HG03139 (cell line): ENCODE data around the gene MSRB1.
"Not testable (repeated sequence)": the region's sequence is repeated elsewhere in the genome, so short reads cannot be mapped to it uniquely, and the experiment has no call there.

ENCODE experiments used
- ATAC-seq: cut with Tn5 transposase; IDR thresholded peaks from one replicate; pipeline ENCODE4 v1.9.1; 2021; ENCODE audit not compliant: unreplicated experiment

The MSRB1 gene

DNA sequence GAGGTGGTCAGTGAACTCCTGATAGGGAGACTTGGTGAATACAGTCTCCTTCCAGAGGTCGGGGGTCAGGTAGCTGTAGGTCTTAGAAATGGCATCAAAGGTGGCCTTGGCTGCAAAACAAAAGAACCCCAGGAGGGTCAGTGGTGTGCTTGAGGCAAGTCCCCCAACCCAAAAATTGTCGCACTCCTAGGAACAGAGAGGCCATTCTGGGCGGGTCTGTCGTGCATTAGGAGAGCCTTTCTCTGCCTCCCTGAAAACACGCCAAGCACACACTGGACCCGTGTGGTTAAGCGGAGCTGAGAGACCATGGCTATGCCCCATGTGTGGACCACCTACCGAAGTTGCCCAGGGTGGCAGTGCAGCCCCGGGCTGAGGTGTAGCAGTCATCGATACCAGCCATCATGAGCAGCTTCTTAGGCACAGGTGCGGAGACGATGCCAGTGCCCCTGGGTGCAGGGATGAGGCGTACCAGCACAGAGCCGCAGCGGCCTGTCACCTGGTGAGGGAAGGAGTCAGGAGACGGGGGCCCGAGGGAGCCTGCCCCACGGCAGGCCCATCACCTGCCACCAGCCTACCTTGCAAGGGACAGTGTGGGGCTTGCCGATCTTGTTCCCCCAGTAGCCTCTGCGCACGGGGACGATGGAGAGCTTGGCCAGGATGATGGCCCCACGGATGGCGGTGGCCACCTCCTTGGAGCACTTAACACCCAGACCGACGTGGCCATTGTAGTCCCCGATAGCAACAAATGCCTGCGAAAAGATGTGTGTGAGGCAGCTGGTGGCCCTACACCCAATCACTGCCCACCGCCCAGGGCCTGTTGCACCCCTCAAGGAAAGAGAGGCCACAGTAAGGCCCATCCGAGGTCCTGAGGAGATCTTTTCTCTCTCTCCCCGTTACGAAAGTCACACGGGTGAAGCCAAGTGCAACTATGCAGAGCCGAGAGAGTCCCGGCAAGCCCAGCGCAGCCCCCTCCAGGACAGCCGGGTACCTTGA, 19.5 kb upstream of the MSRB1 start:
- not testable (repeated sequence) for ATAC-seq

DNA sequence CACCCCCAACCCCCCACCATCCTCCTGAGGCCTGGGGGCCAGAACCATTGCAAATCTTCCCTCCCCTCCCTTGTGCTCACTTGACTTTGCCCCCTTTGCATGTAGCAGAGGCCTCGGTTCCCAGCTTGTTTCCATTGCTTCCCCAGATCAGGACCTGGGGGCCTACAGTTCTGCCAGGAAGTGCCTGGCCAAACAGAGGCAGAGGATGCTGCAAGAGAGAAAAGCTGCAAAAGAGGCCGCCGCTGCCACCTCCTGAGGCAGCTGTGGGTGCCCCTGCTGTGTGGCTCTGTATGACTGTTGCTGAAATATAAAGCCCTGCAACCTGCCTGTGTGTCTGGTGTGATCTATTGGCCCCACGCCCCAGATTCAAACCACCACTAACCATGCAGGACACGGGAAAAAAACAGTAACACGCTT, 18.7 kb upstream of the MSRB1 start:
- no peak for ATAC-seq

DNA sequence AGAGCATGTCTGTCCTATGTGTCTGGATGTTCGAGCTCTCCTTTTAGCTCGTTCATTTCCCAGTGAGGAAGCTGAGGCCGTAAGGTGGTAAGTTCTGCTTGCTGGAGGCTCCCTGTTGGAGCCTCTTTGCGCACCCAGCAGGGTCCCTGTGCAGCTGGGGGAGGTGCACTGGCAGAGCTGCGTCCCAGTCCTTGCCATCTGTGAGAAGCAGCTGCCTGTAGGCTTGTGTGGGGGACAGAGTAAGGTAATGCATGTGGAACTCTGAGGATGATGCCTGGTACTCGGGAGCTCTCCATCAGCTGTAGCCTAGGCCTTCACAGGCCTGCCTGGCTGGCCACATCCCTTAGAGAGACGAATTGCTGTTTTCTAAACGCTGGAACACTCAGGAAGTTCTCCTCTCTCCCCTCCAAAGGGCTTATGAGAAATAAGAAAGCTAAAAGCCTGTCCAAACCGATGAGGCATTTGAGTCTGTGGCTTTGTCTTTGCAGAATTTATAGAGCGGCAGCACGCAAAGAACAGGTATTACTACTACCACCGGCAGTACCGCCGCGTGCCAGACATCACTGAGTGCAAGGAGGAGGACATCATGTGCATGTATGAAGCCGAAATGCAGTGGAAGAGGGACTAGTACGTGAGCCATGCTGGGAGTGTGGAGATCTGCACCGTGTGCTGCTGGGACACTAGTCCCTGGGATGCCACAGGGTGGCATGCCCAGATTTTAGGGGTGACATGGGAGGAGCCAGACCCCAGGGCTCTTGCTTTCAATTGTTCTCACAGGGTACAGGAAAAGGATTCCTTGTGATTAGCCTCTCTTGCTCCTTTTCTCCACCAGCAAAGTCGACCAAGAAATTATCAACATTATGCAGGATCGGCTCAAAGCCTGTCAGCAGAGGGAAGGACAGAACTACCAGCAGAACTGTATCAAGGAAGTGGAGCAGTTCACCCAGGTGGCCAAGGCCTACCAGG, 17.9 kb upstream of the MSRB1 start:
- ATAC-seq, result no peak

DNA sequence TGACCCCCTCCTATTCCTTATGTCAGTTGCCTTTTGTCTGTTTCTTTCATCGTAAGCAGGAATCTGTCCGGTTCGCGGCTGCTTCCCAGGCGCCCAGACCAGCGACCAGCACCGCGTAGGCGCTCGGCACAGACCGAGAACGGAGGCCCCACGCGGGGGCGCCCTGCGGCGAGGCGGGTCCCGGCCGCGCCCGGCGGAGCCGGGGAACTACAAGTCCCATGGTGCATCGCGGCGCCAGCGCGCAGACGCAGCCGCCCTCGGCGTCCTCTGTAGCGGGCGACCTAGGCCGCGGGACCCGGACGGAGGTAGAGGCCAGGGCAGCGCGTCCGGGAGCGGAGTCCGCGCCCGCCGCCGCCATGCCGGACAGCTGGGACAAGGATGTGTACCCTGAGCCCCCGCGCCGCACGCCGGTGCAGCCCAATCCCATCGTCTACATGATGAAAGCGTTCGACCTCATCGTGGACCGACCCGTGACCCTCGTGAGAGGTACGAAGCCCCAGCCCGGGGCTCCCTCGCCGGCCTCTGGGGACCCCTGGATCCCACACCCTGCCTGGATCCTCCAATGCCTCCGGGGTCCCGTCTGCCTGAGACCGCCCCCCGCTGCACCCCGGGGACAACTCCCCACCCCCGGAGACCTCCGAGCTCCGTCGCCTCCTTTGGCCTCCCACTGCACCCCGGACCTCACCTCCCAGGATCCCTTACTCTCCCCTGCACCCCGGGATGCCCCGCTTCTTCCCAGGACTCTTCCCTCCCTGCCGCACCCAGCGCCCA, 16.5 kb upstream of the MSRB1 start, which contains the start of gene NDUFB10:
TSS of gene NDUFB10 (plus strand) at position 270 of the 771 bp plus-strand sequence. CDS start at position 357, 87 bp downstream.
- ATAC-seq, result peak; percentile 45

DNA sequence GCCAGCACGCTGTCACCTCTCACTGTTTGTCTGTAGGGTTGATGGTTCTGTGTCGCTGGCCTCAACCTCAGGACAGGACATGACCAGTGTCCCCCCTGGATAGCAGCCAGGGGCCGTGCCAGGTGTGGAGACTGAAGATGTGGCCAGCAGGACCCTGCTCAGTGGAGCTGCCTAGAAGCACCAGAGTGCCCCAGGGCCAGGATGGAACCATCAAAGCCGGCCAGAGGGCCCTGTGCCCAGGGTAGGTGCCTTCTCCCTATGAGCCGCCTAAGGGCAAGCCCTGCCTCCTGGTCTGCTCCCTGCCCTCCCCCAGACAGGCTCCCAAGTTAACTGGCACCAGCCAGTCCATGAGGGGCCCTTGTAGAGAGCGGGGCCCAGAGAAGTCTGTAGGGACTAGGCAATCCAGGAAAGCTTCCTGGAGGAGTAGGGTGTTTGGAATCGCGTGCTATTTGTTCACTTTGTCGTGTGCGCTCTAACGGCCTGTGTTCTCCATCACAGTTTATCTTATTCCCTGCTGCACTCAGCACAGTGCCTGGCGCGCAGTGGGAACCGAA, 15.8 kb upstream of the MSRB1 start:
- no peak for ATAC-seq

DNA sequence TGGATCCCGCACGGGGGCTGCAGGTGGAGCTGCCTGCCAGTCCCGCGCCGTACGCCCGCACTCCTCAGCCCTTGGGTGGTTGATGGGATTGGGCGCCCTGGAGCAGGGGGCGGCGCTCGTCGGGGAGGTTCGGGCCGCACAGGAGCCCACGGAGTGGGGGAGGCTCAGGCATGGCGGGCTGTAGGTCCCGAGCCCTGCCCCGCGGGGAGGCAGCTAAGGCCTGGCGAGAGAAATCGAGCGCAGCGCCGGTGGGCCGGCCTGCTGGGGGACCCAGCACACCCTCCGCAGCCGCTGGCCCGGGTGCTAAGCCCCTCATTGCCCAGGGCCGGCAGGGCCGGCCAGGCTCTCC, 15.1 kb upstream of the MSRB1 start:
- not testable (repeated sequence) for ATAC-seq

DNA sequence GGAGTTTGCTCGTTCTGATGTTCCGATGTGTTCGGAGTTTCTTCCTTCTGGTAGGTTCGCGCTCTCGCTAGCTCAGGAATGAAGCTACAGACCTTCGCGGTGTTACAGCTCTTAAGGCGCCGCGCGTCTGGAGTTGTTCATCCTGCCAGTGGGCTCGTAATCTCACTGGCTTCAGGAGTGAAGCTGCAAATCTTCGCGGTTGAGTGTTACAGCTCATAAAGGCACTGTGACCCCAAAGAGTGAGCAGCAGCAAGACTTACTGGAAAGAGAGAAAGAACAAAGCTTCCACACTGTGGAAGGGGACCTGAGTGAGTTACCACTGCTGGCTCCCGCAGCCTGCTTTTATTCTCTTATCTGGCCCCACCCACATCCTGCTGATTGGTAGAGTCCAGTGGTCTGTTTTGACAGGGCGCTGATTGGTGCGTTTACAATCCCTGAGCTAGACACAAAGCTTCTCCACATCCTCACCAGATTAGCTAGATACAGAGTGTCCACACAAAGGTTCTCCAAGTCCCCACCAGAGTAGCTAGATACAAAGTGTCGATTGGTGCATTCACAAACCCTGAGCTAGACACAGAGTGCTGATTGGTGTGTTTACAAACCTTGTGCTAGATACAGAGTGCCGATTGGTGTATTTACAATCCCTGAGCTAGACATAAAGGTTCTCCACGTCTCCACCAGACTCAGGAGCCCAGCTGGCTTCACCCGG, 14.6 kb upstream of the MSRB1 start:
- ATAC-seq, result not testable (repeated sequence)

DNA sequence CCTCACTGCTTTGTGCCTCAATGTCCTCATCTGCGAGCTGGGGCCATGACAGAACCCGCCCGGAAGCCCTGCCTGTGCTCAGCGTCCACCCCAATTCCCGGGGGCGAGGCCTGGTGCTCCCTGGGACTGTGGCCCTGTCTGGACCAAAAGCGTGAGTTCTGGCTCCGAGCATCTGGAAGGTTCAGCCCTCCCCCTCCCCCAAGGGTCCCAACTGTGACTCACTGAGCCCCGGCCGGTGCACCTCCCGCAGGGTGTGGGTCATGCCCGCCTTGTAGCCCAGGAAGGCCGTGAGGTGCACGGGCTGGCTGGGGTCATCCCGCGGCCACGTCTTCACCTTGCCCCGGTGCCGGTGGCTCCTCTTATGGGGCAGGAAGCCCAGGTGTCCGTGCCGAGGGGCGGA, 10.7 kb upstream of the MSRB1 start:
- no peak for ATAC-seq

DNA sequence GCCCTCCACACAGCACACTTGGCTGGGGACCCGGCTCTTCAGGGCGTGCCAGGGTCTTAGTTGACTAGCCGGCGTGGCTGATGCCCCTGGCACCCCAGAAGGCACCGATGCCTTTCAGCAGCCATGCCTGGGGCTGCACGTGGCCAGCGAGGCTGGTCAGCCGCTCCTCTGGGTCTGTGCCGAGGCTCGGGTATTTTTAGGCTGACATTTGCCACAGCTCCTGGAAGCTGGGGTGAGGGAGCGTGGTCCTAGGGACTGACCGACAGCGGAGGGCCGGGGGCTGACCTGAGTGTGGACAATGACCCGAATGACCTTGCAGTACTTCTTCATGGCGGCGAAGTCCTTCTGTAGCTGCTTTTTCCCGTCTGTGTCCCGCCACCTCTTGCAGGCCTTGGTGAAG, 7.6 kb upstream of the MSRB1 start:
- ATAC-seq, result no peak

DNA sequence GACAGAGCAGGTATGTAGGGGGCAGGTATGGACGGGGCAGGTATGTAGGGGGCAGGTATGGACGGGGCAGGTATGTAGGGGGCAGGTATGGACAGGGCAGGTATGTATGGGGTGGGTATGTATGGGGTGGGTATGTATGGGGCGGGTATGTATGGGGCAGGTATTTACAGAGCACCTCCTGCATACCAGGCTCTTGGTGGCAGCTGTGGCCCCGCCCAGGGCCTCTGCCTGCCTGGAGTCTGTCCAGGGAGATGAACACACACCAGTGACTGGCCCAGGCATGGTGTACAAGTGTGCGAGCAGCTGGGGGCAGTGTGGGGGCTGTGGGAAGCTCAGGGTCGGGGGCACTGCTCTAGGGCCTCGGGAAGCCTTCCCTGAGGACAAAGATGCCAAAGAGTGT, 7.0 kb upstream of the MSRB1 start:
- no peak for ATAC-seq

DNA sequence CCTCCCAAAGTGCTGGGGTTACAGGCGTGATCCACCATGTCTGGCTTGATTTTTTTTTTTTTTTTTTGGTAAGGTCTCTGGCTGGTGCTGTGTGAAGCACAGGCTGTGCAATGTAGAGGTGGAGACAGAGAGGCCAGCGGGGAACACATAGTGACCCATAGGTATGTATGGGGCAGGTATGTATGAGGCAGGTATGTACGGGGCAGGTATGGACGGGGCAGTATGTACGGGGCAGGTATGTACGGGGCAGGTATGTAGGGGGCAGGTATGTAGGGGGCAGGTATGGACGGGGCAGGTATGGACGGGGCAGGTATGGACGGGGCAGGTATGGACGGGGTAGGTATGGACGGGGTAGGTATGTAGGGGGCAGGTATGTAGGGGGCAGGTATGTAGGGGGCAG, 6.5 kb upstream of the MSRB1 start:
- no peak for ATAC-seq

DNA sequence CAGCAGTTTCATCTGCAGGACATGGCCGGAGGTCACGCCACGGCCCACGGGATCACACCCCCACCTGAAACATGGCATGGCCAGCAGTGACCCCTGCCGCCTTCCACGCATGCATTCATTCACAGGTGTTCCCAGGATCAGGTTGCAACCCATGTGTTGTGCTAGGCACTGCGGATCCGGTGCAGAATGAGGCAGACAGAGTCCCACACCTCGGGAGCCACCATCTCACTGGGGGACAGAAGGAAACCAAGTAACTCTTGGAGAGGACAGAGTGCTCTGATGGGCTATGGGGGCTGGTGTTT, 4.3 kb upstream of the MSRB1 start:
- no peak for ATAC-seq

DNA sequence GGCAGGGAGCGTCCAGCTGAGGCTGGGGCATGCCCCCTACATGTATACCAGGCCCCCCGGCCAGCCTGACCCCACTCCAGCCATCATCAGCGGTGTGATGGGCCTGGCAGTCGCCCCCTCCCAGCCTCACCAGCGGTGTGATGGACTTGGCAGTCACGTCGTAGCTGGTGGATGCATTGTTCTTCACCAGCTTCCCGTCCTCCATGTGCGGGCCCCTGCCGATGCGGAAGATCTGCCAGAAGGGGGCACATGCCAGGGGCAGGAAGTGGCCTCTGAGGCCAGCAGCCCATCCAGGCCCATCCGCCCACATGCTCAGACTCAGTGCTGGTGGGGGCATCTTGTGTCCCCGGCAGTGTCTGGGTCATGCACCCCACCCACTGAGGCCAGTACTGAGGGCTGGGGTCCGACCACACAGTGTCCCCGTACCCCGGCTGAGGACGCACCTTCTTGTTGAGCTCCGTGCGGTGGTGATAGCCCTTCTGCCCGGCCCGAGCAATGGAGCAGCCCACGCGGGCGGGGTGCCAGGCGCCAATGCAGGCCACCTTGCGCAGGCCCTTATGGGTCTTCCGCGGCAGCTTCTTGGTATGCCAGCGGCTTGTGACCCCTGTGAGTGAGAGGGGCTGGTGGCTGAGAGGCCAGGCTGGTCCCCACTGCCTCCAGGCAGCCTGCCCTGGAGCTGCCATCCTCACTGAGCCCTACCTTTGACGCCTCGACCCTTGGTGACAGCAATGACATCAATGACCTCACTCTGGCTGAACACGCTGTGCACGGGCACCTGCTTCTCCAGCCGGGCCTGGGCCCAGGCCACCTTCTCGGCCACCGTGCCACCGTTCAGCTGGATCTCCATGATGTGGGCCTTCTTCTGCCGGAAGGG, 3.7 kb upstream of the MSRB1 start:
- no peak for ATAC-seq

DNA sequence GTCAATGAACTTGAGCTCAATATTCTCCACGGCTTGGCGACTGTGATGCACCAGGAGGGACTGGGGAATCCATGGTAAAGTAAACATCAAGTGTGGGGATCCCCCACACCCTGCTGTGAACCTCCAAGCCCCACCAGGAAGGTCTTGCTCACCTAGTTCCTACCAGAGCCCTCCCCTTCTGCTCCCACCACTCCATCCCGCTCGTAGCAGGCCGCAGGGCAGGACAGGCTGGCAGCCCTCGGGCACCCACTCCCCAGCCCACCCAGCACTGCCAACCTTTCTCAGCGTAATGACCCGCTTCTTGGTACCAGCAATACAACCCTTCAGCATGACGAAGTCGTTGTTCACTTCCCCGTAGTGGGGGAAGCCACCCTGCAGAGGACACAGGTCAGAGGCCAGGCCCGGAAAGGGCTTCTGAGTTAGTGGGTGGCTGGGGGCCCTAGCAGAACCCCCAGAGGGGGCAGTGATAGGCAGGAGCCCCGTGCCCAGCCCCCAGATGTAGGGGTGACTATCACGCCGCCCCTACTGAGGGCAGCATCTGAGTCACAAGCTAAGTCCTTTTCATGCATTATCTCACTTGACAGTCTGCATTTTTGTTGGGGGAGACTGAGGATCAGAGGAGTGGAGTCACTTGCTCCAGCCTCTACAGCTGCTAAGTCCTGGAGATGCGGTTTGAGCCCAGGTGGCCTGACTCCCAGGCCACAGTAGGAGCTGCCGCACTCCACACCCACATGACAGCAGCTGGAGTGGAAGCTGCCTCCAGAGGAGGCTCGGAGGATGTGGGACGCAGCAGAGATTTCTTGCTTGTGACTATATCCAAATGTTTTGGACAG, 2.8 kb upstream of the MSRB1 start:
- ATAC-seq, result no peak

DNA sequence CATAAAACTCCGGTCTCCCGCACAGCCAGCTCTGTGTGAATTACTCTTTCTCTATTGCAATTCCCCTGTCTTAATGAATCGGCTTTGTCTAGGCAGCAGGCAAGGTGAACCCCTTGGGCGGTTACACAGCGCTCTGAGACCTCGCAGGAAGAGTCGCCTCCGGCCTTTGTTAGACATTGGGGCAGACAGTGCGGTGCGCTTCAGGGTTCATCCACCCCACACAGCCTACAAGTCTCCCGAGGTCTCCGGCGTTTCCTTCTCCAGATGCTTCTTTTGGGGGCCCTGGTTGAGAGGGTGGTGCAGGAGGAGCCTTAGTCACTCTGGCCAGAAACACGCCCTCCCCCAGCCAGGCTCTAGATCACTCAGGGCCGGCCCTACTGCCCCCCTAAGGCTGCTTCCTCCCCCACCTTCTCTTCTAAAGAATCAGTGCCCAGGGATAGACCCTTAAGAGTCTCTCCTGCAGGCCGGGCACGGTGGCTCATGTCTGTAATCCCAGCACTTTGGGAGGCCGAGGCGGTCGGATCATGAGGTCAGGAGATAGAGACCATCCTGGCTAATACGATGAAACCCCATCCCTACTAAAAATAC, 1.7 kb upstream of the MSRB1 start:
- no peak for ATAC-seq

DNA sequence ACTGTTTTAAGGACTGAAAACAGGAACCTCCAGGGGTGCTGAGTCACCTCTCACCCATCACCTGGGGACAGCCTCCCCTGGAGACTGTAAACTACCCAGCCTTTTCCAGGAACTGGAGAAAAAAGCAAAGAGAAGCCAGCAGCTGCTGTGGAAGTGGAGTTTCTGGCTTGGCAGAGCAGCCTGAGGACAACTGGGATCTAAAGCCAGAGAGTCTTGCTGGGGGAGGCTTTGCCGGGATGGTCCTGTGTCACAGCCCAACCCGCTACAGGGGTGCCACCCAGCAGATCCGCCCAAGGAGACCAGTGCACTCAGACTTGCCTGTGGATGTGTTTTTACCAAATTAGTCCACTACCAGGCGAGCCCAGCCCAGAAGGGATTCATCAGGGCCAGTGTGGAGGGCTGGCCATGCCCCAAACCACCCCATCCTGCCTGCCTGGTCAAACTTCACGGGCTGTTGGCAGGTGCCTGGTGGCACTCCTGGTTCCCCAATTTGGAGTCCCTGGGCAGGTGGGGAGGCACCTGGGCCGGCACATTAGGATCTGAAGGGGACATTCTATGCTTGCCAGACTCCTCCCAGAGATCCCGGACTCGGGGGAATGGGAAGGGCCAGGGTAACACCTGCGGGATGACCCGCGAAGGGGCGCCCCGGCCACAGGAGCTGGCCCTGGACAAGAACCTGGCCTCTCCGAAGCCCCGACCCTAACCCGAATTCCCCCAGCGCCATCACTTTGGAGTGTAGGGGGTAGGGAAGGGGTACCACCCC, 771 bp downstream of the MSRB1 start:
- ATAC-seq, result no peak
